NCI-H345 treated with DMSO at 0.1 percent for 48 hours (cell line): Measurements from ENCODE around the gene L3HYPDH.
A peak's percentile ranks its signal among the peaks of the same experiment; 100 is the strongest.

Experiments used
- DNase-seq: peaks from one replicate; lab custom pipeline; 2025; ENCODE audit not compliant: unreplicated experiment; lab: John Stamatoyannopoulos, UW

L3HYPDH gene

GRCh38 chr14:59483819-59484638, at the start of gene L3HYPDH, which contains the start of gene JKAMP:
Gene L3HYPDH, minus strand, starts transcription at chr14:59484408. Its CDS starts 92 bp downstream, at chr14:59484316.
Gene JKAMP, plus strand, starts transcription at chr14:59484517. Its CDS starts 73 bp downstream, at chr14:59484590.
- peak; percentile 95 for DNase-seq

- no peak for DNase-seq
These were observed 48.2 kb upstream of the L3HYPDH start for GRCh38 chr14:59532419-59532818.

- DNase-seq: no peak
These were observed 46.1 kb upstream of the L3HYPDH start for GRCh38 chr14:59530349-59530748.

- DNase-seq: no peak
These were observed 45.0 kb upstream of the L3HYPDH start for GRCh38 chr14:59529189-59529588.

- DNase-seq: no peak
These were observed 36.0 kb upstream of the L3HYPDH start for GRCh38 chr14:59520224-59520623.

- peak; percentile 29 for DNase-seq
These were observed 27.8 kb upstream of the L3HYPDH start for GRCh38 chr14:59511916-59512575.

- DNase-seq: no peak
These were observed 26.8 kb upstream of the L3HYPDH start for GRCh38 chr14:59510966-59511365.

- no peak for DNase-seq
These were observed 25.8 kb upstream of the L3HYPDH start for GRCh38 chr14:59510001-59510400.

- no peak for DNase-seq
These were observed 24.9 kb upstream of the L3HYPDH start for GRCh38 chr14:59509101-59509500.

GRCh38 chr14:59507752-59508103, 23.5 kb upstream of the L3HYPDH start:
- no peak for DNase-seq

GRCh38 chr14:59507063-59507751, 23.0 kb upstream of the L3HYPDH start:
- peak; percentile 50 for DNase-seq

- DNase-seq: no peak
These were observed 19.0 kb upstream of the L3HYPDH start for GRCh38 chr14:59503256-59503655.

- no peak for DNase-seq
These were observed 16.5 kb upstream of the L3HYPDH start for GRCh38 chr14:59500732-59501131.

- no peak for DNase-seq
These were observed 8.2 kb upstream of the L3HYPDH start for GRCh38 chr14:59492384-59492783.

- DNase-seq: no peak
These were observed 6.5 kb upstream of the L3HYPDH start for GRCh38 chr14:59490756-59491155.

GRCh38 chr14:59484639-59485175, 499 bp upstream of the L3HYPDH start:
- no peak for DNase-seq

- no peak for DNase-seq
These were observed 845 bp downstream of the L3HYPDH start for GRCh38 chr14:59483363-59483762.

GRCh38 chr14:59482541-59483331, 1.5 kb downstream of the L3HYPDH start:
- DNase-seq: no peak

- DNase-seq: no peak
These were observed 2.2 kb downstream of the L3HYPDH start for GRCh38 chr14:59481871-59482540.

- no peak for DNase-seq
These were observed 2.8 kb downstream of the L3HYPDH start for GRCh38 chr14:59481407-59481806.
